NCI-H1105 (cell line): Measurements from ENCODE around the gene COPB2.
A peak's percentile ranks its signal among the peaks of the same experiment; 100 is the strongest.
"Not testable (repeated sequence)": the region's sequence is repeated elsewhere in the genome, so short reads cannot be mapped to it uniquely, and the experiment has no call there.

Experiments
- DNase-seq: peaks from one replicate; lab custom pipeline; 2025; lab: John Stamatoyannopoulos, UW

COPB2 gene

GRCh38 chr3:139389552-139390368, at the start of gene COPB2:
Gene COPB2, minus strand, starts transcription at chr3:139389647. Its CDS starts 97 bp downstream, at chr3:139389550.
- peak; percentile 100 for DNase-seq

- no peak for DNase-seq
Observed at GRCh38 chr3:139434764-139435307, 45.4 kb upstream of the COPB2 start.

- DNase-seq, result no peak
Observed at GRCh38 chr3:139434228-139434627, 44.8 kb upstream of the COPB2 start.

GRCh38 chr3:139433089-139433488, 43.6 kb upstream of the COPB2 start:
- DNase-seq, result no peak

- no peak for DNase-seq
Observed at GRCh38 chr3:139430493-139430892, 41.0 kb upstream of the COPB2 start.

- DNase-seq, result peak; percentile 90
Observed at GRCh38 chr3:139427283-139428060, 38.0 kb upstream of the COPB2 start.

- DNase-seq, result no peak
Observed at GRCh38 chr3:139425745-139426400, 36.4 kb upstream of the COPB2 start.

GRCh38 chr3:139423232-139423631, 33.8 kb upstream of the COPB2 start:
- DNase-seq, result no peak

- DNase-seq, result no peak
Observed at GRCh38 chr3:139421460-139421859, 32.0 kb upstream of the COPB2 start.

GRCh38 chr3:139421040-139421439, 31.6 kb upstream of the COPB2 start:
- no peak for DNase-seq

GRCh38 chr3:139418144-139418543, 28.7 kb upstream of the COPB2 start:
- no peak for DNase-seq

- DNase-seq, result no peak
Observed at GRCh38 chr3:139416275-139416674, 26.8 kb upstream of the COPB2 start.

- no peak for DNase-seq
Observed at GRCh38 chr3:139414608-139415224, 25.3 kb upstream of the COPB2 start.

GRCh38 chr3:139412891-139413290, 23.4 kb upstream of the COPB2 start:
- DNase-seq, result not testable (repeated sequence)

GRCh38 chr3:139401155-139401554, 11.7 kb upstream of the COPB2 start:
- not testable (repeated sequence) for DNase-seq

- DNase-seq, result no peak
Observed at GRCh38 chr3:139396707-139397106, 7.3 kb upstream of the COPB2 start.

- DNase-seq, result no peak
Observed at GRCh38 chr3:139394116-139394515, 4.7 kb upstream of the COPB2 start.

GRCh38 chr3:139388821-139389551, 461 bp downstream of the COPB2 start:
- DNase-seq, result peak; percentile 15

- no peak for DNase-seq
Observed at GRCh38 chr3:139388077-139388476, 1.4 kb downstream of the COPB2 start.

GRCh38 chr3:139382291-139382690, 7.2 kb downstream of the COPB2 start:
- DNase-seq, result not testable (repeated sequence)

- no peak for DNase-seq
Observed at GRCh38 chr3:139380575-139380974, 8.9 kb downstream of the COPB2 start.
